ENCODE data around the gene HNRNPM.

Gene HNRNPM

GRCh38 chr19:8473648-8474476 is 29.1 kb downstream of the HNRNPM start:
- Histone ChIP-seq H3K4me1 (ENCODE audit: insufficient read depth, low read length) (no peaks in the 10 kb centered on the region), H3K4me2 (ENCODE audit: insufficient read depth, low read length) (no peak overlapping the region), H3K9me3 (ENCODE audit: insufficient read depth, low read length, severe bottlenecking) (no peaks in the 10 kb centered on the region), H3K27ac (ENCODE audit: low read length) (no peak overlapping the region), H3K27me3 (ENCODE audit: insufficient read depth, low read length, poor library complexity) (no peaks in the 10 kb centered on the region), H3K36me3 (ENCODE audit: insufficient read depth, low read length) (peaks cover 100% of the 10 kb centered on the region), H4K20me1 (ENCODE audit: insufficient read depth, low read length) (peaks cover 73% of the 10 kb centered on the region), H3K79me2 (ENCODE audit: insufficient read depth, low read length) (peaks cover 96% of the 10 kb centered on the region), H2AFZ (ENCODE audit: low read depth, low read length) (no peak overlapping the region), H3K4me3 (ENCODE audit: low read depth in 1 of 2, low read length in 2 of 2) (no peak overlapping the region), H3K9ac (ENCODE audit: low read depth, low read length) (no peak overlapping the region)
- DNase-seq, result no peak
- no peak for ATAC-seq (ENCODE audit: insufficient read depth, low read depth)
- TF ChIP-seq EZH2 (IDR thresholded peaks at IDR 0.05; ENCODE audit: borderline replicate concordance, low read depth, low read length, severe bottlenecking), result no peak
- no peak for TF ChIP-seq CTCF (IDR thresholded peaks at IDR 0.05; ENCODE audit: borderline replicate concordance, extremely low read depth, low read length, poor library complexity, severe bottlenecking)

GRCh38 chr19:8475005-8475404 is 30.2 kb downstream of the HNRNPM start:
- peaks cover 94% of the 10 kb centered on the region for H3K36me3 ChIP-seq (ENCODE audit: insufficient read depth, low read length)
- TF ChIP-seq EZH2 (IDR thresholded peaks at IDR 0.05; ENCODE audit: borderline replicate concordance, low read depth, low read length, severe bottlenecking) (no peak), CTCF (IDR thresholded peaks at IDR 0.05; ENCODE audit: borderline replicate concordance, extremely low read depth, low read length, poor library complexity, severe bottlenecking) (no peak)
- no peak overlapping the region for H3K4me2 ChIP-seq (ENCODE audit: insufficient read depth, low read length)
- DNase-seq (no peak), ATAC-seq (ENCODE audit: insufficient read depth, low read depth) (no peak)
- no peaks in the 10 kb centered on the region for H3K4me1 ChIP-seq (ENCODE audit: insufficient read depth, low read length)
- H3K9me3 ChIP-seq (ENCODE audit: insufficient read depth, low read length, severe bottlenecking), result no peaks in the 10 kb centered on the region
- no peak overlapping the region for H3K4me3 ChIP-seq (ENCODE audit: low read depth in 1 of 2, low read length in 2 of 2)
- H2AFZ ChIP-seq (ENCODE audit: low read depth, low read length), result no peak overlapping the region
- no peaks in the 10 kb centered on the region for H3K27me3 ChIP-seq (ENCODE audit: insufficient read depth, low read length, poor library complexity)
- peaks cover 69% of the 10 kb centered on the region for H4K20me1 ChIP-seq (ENCODE audit: insufficient read depth, low read length)
- H3K27ac ChIP-seq (ENCODE audit: low read length), result no peak overlapping the region
- H3K9ac ChIP-seq (ENCODE audit: low read depth, low read length), result no peak overlapping the region
- H3K79me2 ChIP-seq (ENCODE audit: insufficient read depth, low read length), result peaks cover 96% of the 10 kb centered on the region

- H3K27me3 ChIP-seq (ENCODE audit: insufficient read depth, low read length, poor library complexity), result no peaks in the 10 kb centered on the region
- peaks cover 97% of the 10 kb centered on the region for H3K79me2 ChIP-seq (ENCODE audit: insufficient read depth, low read length)
- H3K9ac ChIP-seq (ENCODE audit: low read depth, low read length), result no peak overlapping the region
- no peaks in the 10 kb centered on the region for H3K4me1 ChIP-seq (ENCODE audit: insufficient read depth, low read length)
- H4K20me1 ChIP-seq (ENCODE audit: insufficient read depth, low read length), result peaks cover 69% of the 10 kb centered on the region
- DNase-seq (no peak), ATAC-seq (ENCODE audit: insufficient read depth, low read depth) (no peak)
- H3K27ac ChIP-seq (ENCODE audit: low read length), result no peak overlapping the region
- TF ChIP-seq EZH2 (IDR thresholded peaks at IDR 0.05; ENCODE audit: borderline replicate concordance, low read depth, low read length, severe bottlenecking), result no peak
- TF ChIP-seq CTCF (IDR thresholded peaks at IDR 0.05; ENCODE audit: borderline replicate concordance, extremely low read depth, low read length, poor library complexity, severe bottlenecking), result no peak
- no peaks in the 10 kb centered on the region for H3K9me3 ChIP-seq (ENCODE audit: insufficient read depth, low read length, severe bottlenecking)
- peaks cover 94% of the 10 kb centered on the region for H3K36me3 ChIP-seq (ENCODE audit: insufficient read depth, low read length)
- no peak overlapping the region for H3K4me3 ChIP-seq (ENCODE audit: low read depth in 1 of 2, low read length in 2 of 2)
- H3K4me2 ChIP-seq (ENCODE audit: insufficient read depth, low read length), result no peak overlapping the region
- H2AFZ ChIP-seq (ENCODE audit: low read depth, low read length), result no peak overlapping the region
These were observed 31.7 kb downstream of the HNRNPM start for GRCh38 chr19:8476524-8476923.
